WERI-Rb-1 (cell line): Measurements from ENCODE around the gene HRH3.
A peak's percentile ranks its signal among the peaks of the same experiment; 100 is the strongest.

Source experiments
- DNase-seq: peaks from one replicate; pipeline ENCODE4 v3.0.0-alpha.2; 2020
- H3K27ac ChIP-seq: fragments of 250-450 bp; sonication (Bioruptor Pico); 2 replicates; pipeline ENCODE4 v1.5.1; 2020; ENCODE audit warnings: mild to moderate bottlenecking, moderate library complexity
- H3K27me3 ChIP-seq: fragments of 250-450 bp; sonication (Bioruptor Pico); 2 replicates; pipeline ENCODE4 v1.5.1; 2021; ENCODE audit warnings: mild to moderate bottlenecking, low read depth, moderate library complexity; ENCODE audit not compliant: insufficient read depth, severe bottlenecking
- H3K36me3 ChIP-seq: fragments of 250-450 bp; sonication (Bioruptor Pico); 2 replicates; pipeline ENCODE4 v1.5.1; 2020; ENCODE audit warnings: mild to moderate bottlenecking, moderate library complexity
- H3K4me3 ChIP-seq: 2 replicates; pipeline ENCODE4 v1.5.1; 2011; ENCODE audit warnings: low read depth, mild to moderate bottlenecking, control low read depth, low read length
- H3K9me3 ChIP-seq: fragments of 250-450 bp; sonication (Bioruptor Pico); 2 replicates; pipeline ENCODE4 v1.5.1; 2021; ENCODE audit warnings: mild to moderate bottlenecking, moderate library complexity; ENCODE audit not compliant: severe bottlenecking
- TF ChIP-seq, protein P1 (sequence below): IDR thresholded peaks from 2 replicates; pipeline ENCODE4 v1.5.1; 2011; ENCODE audit warnings: low read depth, mild to moderate bottlenecking, control low read depth, inconsistent platforms, low read length

The HRH3 gene

DNA sequence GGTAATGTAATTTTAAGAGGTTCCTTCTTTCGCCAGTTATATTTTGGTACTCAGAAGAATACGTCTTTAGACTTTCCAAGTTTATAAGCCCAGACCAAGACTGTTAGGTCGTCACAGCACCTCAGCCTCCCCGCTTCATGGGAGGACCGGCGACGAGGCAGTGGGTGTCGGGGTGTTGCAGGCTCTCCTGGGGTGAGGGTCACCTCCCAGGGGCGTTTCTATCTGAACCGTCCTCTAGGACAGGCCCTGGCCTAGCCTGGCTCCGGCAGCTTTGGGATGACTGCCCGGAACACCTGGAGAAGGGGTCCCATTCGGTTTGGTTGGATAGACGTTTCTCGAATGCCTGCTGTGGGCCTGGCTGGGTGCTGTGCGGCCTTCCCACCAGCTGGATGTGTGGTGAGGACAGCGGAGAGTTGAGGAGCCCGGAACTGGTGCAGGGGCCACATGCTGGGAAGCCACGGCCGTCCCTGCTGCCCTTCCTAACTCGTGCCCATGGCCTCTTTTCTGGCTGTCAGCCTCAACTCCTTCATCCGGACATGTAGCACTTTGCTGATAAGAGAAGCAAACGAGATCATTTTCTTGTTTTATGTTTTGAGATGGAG is 19.3 kb upstream of the HRH3 start:
- Histone ChIP-seq H3K27me3 (no peaks in the 10 kb centered on the region), H3K27ac (no peak overlapping the region; the same call in 1 of the 2 replicates), H3K36me3 (peaks cover 4% of the 10 kb centered on the region; the same call in 1 of the 2 replicates), H3K4me3 (peak overlapping the region; percentile 52), H3K9me3 (no peaks in the 10 kb centered on the region)
- no peak for DNase-seq
- TF ChIP-seq, protein P1, sequence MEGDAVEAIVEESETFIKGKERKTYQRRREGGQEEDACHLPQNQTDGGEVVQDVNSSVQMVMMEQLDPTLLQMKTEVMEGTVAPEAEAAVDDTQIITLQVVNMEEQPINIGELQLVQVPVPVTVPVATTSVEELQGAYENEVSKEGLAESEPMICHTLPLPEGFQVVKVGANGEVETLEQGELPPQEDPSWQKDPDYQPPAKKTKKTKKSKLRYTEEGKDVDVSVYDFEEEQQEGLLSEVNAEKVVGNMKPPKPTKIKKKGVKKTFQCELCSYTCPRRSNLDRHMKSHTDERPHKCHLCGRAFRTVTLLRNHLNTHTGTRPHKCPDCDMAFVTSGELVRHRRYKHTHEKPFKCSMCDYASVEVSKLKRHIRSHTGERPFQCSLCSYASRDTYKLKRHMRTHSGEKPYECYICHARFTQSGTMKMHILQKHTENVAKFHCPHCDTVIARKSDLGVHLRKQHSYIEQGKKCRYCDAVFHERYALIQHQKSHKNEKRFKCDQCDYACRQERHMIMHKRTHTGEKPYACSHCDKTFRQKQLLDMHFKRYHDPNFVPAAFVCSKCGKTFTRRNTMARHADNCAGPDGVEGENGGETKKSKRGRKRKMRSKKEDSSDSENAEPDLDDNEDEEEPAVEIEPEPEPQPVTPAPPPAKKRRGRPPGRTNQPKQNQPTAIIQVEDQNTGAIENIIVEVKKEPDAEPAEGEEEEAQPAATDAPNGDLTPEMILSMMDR, result no peak

DNA sequence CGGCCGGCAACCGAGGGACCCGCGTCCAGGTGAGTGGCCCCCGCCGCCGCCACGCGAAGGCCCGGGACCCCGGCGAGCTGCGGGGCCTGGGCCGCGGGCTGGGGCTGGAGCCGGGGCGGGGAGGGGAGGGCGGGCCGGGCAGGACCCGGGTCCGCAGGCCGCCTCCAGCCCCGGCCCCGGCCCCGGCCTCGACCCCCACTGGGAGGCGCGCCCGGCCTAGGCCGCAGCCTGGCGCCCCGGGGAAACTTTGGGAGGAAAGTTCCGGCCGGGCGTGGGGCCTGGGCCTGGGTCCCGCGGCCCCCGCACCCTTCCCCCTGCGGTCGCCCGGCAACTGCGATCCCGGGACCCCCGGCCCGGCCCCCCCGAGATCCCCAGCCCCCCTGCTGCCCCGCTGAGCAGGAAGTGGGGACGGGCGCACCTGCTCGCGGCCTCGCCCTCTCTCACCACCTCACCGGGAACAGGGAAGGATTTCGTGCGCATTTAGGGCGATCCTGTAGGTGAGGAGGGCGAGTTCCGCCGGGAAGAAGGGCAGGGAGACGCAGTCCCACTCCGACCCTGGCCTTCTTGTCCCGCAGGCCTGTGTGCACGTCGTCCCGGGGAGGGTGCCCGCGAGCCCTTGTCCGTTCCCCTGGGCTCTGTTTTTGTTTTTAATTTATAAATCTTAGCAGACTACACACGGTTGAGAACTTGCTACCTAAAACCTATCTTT is 18.6 kb upstream of the HRH3 start:
- Histone ChIP-seq H3K27me3 (no peaks in the 10 kb centered on the region), H3K9me3 (peaks cover 3% of the 10 kb centered on the region), H3K27ac (peak overlapping the region; percentile 62), H3K4me3 (peak overlapping the region; percentile 52), H3K36me3 (peaks cover 4% of the 10 kb centered on the region; the same call in 1 of the 2 replicates)
- TF ChIP-seq, protein P1, result no peak
- DNase-seq, result no peak

DNA sequence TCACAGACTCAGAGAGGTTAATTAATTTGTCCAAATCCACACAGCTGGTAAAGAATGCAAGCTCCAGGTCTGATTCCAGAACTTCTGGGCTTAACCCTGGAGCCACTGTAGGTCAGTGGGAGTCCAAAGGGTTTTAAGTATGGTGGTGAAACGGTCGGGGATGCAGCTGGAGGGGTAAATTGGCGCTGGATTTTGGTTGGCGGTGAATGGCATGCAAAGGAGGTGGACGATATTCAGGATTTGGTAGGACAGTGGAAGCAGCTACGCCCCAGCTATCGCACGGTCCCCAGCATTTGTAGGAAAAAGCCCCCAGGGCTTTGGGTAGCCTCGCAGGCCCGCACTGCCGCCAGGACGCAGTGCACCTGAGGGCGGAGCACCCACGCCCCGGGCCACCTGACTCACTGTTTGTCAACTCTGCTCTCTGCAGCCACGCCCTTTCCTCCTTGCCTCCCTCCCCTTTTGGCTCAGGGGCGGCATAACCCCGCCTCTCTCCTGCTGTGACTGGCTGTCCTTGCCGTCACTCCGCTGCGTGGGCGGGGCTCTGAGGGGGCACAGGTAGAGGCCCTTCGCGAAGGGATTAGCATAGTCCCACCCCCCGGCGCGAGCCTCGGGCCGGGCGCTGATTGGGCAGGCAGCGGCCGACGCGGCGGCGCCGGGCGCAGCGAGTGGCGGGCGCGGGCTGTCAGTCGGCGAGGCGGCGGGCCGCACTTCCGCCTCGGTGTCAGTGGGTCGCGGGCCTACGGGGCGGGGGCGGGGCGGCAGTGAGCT is 17.9 kb upstream of the HRH3 start, which contains the start of gene OSBPL2:
Gene OSBPL2, plus strand, starts transcription at position 721 of the 768 bp plus-strand sequence. CDS start 17,664 bp downstream, outside the sequence.
- Histone ChIP-seq H3K9me3 (peaks cover 3% of the 10 kb centered on the region), H3K27ac (peak within 1 kb of the TSS; percentile 62), H3K4me3 (peak within 1 kb of the TSS; percentile 52), H3K36me3 (peaks cover 4% of the 10 kb centered on the region; the same call in 1 of the 2 replicates), H3K27me3 (no peaks in the 10 kb centered on the region)
- TF ChIP-seq, protein P1, result no peak
- DNase-seq, result peak; percentile 99

DNA sequence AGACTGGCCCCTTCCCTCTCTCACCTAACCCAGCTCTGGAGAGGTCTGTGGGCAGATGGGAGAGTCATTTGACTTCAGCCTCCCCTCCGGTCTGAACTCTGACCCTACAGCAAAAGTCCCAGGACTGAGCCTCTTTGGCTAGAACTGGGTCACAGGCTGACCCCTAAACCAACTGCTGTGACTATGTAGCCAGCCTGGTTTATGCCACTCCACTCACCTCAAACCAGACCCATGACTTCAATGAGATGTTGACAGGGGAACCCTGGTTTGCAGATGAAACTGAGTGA is 17.4 kb upstream of the HRH3 start:
- DNase-seq, result no peak
- H3K36me3 ChIP-seq, result peaks cover 4% of the 10 kb centered on the region; the same call in 1 of the 2 replicates
- H3K4me3 ChIP-seq, result peak overlapping the region; percentile 40; the same call in 1 of the 2 replicates
- H3K9me3 ChIP-seq, result peaks cover 3% of the 10 kb centered on the region
- H3K27me3 ChIP-seq, result no peaks in the 10 kb centered on the region
- TF ChIP-seq, protein P1, result no peak
- no peak overlapping the region for H3K27ac ChIP-seq

DNA sequence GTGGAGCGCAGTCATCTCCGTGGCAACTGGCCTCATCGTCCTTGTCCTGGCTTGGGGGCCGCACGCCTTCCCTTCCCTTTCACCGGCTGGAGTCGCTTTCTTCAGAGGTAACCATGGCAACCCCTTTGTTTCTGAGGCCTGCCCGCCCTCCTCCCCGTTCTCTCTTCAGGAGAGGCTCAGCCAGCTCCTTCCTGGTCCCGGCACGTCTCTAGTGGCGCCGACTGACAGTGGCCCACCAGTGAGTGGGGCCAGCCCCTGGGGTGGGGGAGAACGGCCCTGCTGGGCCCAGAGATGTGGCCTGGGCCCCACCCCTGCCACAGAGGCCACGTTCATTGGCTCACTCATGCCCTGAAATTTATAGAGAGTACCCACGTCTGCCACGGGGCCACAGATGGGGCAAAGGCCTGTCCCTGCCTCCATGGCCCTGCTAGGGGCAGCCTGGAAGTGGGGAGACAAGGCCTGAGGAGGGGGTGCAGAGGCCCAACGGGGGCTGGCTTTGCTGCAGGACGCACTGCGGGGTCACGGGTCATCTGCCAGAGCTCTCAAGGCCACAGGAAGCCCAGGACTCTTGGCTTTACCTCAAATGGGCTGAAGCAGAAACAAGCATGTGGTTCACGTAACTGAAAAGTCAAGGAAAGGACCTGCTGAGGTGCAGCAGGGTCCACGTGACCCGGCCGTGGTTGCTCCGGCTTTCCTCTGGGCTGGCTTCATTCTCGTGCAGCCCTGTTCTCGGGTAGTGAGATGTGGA is 16.9 kb upstream of the HRH3 start:
- no peak for DNase-seq
- Histone ChIP-seq H3K27me3 (no peaks in the 10 kb centered on the region), H3K27ac (no peak overlapping the region), H3K9me3 (peaks cover 3% of the 10 kb centered on the region), H3K4me3 (no peak overlapping the region), H3K36me3 (no peaks in the 10 kb centered on the region; the same call in 1 of the 2 replicates)
- TF ChIP-seq, protein P1, result no peak
